ENCODE data around the gene ACVR1. TPM values are rescaled to one million over a fixed set of nuclear protein-coding genes. Genes with fewer than 3 reads are reported as not detected.

Gene ACVR1
- total RNA-seq, 1 experiment from 2014 or later: 71.3 TPM

- DNase-seq: no peak
- CTCF ChIA-PET: no interaction called here
- no peak for TF ChIP-seq CTCF (IDR thresholded peaks at IDR 0.05; ENCODE audit: unreplicated experiment)
- no peaks in the 10 kb centered on the region for H3K27me3 Mint-ChIP-seq (ENCODE audit: unreplicated experiment)
- peaks cover 43% of the 10 kb centered on the region for H3K36me3 Mint-ChIP-seq (ENCODE audit: insufficient read depth, unreplicated experiment)
- BruUV-seq (replicated peaks): no TSS peak
- no peaks in the 10 kb centered on the region for H3K9me3 Mint-ChIP-seq (ENCODE audit: low read depth, unreplicated experiment)
- H3K4me1 Mint-ChIP-seq (ENCODE audit: low read depth, unreplicated experiment): no peaks in the 10 kb centered on the region
- intact Hi-C loops (cut with micrococcal nuclease; ENCODE audit: unreplicated experiment): no loop called here
- H3K4me3 Mint-ChIP-seq (ENCODE audit: low read depth, unreplicated experiment): no peak overlapping the region
- H3K27ac Mint-ChIP-seq (ENCODE audit: unreplicated experiment): no peak overlapping the region
Measured at GRCh38 chr2:157769856-157770255, 106.3 kb downstream of the ACVR1 start.

- CTCF ChIA-PET: no interaction called here
- no peaks in the 10 kb centered on the region for H3K9me3 Mint-ChIP-seq (ENCODE audit: low read depth, unreplicated experiment)
- no TSS peak for BruUV-seq (replicated peaks)
- peaks cover 31% of the 10 kb centered on the region for H3K36me3 Mint-ChIP-seq (ENCODE audit: insufficient read depth, unreplicated experiment)
- no peak overlapping the region for H3K4me3 Mint-ChIP-seq (ENCODE audit: low read depth, unreplicated experiment)
- no peaks in the 10 kb centered on the region for H3K27me3 Mint-ChIP-seq (ENCODE audit: unreplicated experiment)
- no peaks in the 10 kb centered on the region for H3K4me1 Mint-ChIP-seq (ENCODE audit: low read depth, unreplicated experiment)
- DNase-seq: no peak
- intact Hi-C loops (cut with micrococcal nuclease; ENCODE audit: unreplicated experiment): no loop called here
- no peak overlapping the region for H3K27ac Mint-ChIP-seq (ENCODE audit: unreplicated experiment)
- no peak for TF ChIP-seq CTCF (IDR thresholded peaks at IDR 0.05; ENCODE audit: unreplicated experiment)
Measured at GRCh38 chr2:157764386-157764785, 111.7 kb downstream of the ACVR1 start.

GRCh38 chr2:157761520-157761919, 114.6 kb downstream of the ACVR1 start:
- no TSS peak for BruUV-seq (replicated peaks)

GRCh38 chr2:157760949-157761348, 115.2 kb downstream of the ACVR1 start:
- H3K9me3 Mint-ChIP-seq (ENCODE audit: low read depth, unreplicated experiment): no peaks in the 10 kb centered on the region
- H3K36me3 Mint-ChIP-seq (ENCODE audit: insufficient read depth, unreplicated experiment): peaks cover 19% of the 10 kb centered on the region
- no TSS peak for BruUV-seq (replicated peaks)
- no peak overlapping the region for H3K4me3 Mint-ChIP-seq (ENCODE audit: low read depth, unreplicated experiment)
- CTCF ChIA-PET: interaction anchor here (0.6 kb wide), 1 partner anchor 239 kb away, joined by 3 read pairs; no protein-coding TSS in a partner anchor
- no peaks in the 10 kb centered on the region for H3K27me3 Mint-ChIP-seq (ENCODE audit: unreplicated experiment)
- TF ChIP-seq CTCF (IDR thresholded peaks at IDR 0.05; ENCODE audit: unreplicated experiment): no peak
- intact Hi-C loops (cut with micrococcal nuclease; ENCODE audit: unreplicated experiment): no loop called here
- H3K27ac Mint-ChIP-seq (ENCODE audit: unreplicated experiment): no peak overlapping the region
- DNase-seq: no peak
- H3K4me1 Mint-ChIP-seq (ENCODE audit: low read depth, unreplicated experiment): no peaks in the 10 kb centered on the region

More at GRCh38 chr2:157761520-157761919, 114.6 kb downstream of the ACVR1 start:
- CTCF ChIA-PET: no interaction called here
- no peak for DNase-seq
- H3K27ac Mint-ChIP-seq (ENCODE audit: unreplicated experiment): no peak overlapping the region
- H3K36me3 Mint-ChIP-seq (ENCODE audit: insufficient read depth, unreplicated experiment): peaks cover 20% of the 10 kb centered on the region
- no peaks in the 10 kb centered on the region for H3K27me3 Mint-ChIP-seq (ENCODE audit: unreplicated experiment)
- intact Hi-C loops (cut with micrococcal nuclease; ENCODE audit: unreplicated experiment): no loop called here
- no peaks in the 10 kb centered on the region for H3K4me1 Mint-ChIP-seq (ENCODE audit: low read depth, unreplicated experiment)
- no peaks in the 10 kb centered on the region for H3K9me3 Mint-ChIP-seq (ENCODE audit: low read depth, unreplicated experiment)
- TF ChIP-seq CTCF (IDR thresholded peaks at IDR 0.05; ENCODE audit: unreplicated experiment): no peak
- no peak overlapping the region for H3K4me3 Mint-ChIP-seq (ENCODE audit: low read depth, unreplicated experiment)

Data from Calu3 (cell line).